ENCODE results near the gene GNB1.

The GNB1 gene

DNA sequence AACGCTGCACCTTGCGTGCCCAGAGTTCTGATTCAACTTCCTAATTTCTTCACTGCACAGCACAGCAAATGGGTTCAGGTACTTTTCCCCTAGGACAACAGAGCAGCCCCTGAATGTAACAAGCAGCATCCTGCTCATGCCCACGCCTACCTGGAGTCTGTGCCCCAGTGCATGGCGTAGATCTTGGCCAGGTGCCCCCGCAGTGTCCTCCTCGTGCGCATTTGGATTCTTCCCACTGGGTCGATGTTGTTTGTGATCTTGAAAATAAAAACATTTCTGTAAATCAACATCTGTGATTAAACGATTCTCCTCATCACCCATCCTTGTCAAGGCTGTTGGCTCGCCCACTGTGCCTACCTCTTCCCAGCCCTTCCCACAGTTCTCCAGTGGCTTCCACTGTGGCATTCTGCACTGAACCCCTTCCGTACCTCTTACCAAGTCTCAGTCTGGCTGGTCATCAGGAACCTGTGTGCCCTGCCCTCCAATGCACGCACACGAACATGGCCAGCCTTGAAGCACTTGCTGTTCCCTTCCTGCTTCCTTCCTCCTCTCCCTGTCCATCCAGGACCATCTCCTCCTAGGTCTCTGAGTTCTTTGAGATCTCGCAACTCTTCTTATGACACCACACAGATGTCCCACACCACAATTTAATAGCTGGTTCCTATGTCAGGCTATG lies 75.1 kb downstream of the GNB1 start:
- DNase-seq, result no peak

DNA sequence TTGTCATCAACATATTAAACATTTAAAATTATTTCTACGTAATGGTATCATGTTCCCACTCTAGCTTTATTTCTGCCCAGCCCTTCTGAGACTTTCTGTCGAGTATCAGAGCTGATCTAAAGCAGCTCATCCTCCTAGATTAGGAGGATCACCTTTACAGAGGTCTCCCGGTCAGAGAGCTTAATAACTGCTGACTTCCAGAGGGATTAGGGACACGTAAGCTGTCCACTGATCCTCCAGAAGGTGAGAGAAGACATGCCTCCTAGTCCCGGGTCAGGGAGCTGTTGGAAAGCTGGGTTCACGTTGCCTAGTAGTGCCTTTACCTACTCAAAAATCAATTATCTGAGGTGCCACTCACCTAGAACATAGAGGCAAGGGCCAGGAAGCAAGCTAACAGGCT lies 81.4 kb downstream of the GNB1 start:
- no peak for DNase-seq

DNA sequence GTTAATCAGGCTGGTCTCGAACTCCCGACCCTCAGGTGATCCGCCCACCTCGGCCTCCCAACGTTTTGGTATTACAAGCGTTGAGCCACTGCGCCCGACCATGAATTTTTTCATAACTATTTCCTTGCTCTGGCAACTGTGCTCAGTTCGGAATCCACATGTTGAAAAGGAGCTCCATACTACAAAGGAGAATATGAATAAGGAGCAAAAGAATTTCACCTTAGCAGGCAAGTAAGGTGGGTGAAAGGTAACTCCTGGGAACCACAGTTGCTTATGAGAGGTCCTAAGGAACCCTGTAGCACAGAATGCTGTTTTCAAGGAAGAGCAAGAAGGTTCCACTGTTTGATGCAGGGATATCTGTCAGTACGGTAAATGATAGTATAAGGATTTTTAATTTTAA lies 82.7 kb downstream of the GNB1 start:
- DNase-seq, result no peak

DNA sequence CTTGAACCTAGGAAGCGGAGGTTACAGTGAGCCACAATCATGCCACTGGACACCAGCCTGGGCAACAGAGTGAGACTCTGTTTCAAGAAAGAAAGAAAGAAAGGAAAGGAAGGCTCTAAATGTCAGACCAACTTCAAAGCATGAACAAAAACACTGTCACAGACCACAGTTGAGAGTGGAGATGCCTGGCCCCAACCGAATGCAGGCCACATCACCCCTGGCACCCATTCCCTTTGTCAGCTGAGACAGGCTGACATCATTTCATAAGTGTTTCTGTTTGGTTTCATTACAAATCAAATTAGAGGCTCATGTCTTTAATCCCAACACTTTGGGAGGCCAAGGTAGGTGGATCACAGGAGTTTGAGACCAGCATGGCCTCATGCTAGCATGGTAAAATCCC lies 84.0 kb downstream of the GNB1 start:
- DNase-seq, result no peak

DNA sequence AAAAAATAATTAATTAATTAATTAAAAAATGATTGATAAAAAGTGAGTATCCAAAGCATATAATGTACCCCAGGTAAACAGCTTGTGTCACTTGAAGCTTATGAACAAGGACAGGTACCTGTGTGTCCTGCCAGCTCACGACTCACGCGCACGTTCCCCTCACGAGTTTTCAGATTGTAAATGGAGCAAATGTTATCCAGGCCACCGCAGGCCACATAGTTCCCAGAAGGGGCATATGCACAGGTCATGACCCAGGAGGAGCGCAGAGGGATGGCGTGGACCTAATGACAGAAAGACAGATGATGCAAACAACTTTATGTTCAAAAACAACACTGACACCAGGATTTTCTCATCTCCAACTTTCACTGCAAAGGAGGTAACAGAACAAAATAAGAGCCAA lies 86.6 kb downstream of the GNB1 start:
- DNase-seq, result no peak

DNA sequence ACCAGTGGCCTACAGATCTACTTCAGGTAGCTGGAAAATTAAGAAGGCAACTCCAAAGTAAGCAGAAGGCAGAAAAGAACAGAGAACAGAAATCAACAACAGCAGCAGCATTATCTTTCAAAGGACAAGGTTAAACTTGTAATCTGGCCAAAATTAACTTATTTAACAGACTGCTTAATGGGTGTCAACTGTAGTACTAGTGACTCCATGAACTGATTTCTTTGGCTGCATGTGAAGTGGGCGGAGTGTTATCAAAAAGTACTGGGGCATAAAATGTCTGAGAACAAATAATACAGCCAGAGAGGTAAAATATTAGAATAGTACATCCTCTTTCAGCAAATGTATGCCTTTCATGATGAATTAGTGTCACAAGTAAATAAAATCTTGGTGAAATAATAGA lies 88.0 kb downstream of the GNB1 start:
- no peak for DNase-seq

DNA sequence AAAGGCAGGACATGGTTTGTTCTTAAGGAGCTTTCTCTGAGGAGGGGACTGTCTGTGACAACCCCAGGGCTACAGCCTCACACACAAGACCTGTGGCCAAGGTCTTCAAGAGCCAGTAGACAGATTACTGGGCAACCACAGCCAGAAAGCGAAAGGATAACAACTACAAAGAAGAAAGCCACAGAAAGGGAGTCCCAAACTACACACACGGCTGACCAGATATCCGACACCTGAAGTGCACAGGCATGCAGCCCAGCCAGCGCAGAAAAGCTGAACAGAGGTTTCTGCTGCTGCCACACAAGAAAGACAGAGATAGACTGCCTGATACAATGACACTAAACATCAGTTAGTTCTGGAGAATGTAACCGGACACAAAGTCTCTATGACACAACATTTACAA lies 91.2 kb downstream of the GNB1 start:
- no peak for DNase-seq

DNA sequence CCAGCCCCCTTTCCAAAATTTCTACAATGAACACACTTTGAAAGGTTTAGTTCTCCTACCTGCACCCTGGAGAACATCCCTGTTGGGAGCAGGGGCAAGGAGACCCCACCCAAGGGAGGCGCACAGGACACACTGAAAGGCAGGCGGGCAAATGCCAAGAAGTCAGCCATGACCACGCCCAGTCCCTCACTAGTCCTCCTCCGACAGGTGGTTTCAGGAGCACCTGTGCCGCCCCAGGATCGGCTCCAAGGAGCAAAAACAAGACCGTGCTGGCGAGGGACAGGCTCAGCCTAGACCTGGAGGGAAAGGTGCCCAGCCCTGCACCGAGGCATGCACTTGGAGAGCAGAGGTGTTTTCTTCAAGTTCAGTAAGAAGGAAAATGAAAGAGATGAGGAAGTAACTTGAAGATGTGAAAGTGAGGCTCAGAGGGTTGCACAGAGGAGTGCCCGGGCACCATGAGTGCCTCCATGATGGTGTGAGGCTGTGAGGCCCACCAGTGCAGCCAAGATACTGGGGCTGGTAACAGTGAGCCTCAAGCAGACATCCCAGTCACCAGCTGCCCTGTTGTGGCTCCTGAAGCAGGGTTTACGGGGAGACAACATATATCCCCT lies 93.1 kb downstream of the GNB1 start:
- no peak for DNase-seq

DNA sequence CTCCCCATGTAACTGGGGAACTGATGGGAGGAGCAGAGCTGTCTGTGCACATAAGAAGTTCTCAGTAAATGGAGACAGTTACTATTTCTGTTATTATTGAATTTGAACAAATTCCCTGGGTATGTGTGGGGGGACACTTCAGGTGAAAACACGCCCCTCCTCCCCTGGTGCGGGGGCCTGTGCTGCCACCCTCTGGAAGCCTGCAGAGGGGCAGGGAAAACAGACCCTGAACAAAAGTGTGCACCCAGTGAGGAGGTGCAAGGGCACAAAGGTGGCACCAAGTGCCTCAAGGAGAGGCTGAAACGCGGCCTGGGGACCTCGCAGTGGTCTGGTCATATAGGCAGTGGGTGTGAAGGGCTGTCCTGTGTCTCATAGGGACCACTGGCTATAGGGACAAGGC lies 94.4 kb downstream of the GNB1 start:
- DNase-seq, result no peak

DNA sequence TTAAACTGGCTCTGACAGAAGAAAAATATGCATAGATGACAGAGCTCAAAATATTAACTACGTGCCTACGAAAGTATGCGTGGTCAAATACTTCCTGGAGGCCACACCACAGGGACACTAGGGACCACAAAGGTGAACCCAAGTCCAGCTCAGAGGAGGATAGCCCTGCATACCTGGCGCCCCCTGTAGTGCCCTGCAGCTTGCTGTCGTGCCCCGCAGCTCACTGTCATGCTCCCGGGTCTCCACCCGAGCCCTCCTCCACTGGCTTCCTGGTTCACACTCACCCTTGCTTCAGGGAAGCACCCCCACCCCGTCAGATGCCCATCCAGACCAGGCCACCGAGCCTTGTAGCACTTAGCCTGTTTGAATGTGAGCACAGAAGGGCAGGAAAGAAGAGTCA lies 95.9 kb downstream of the GNB1 start:
- no peak for DNase-seq

DNA sequence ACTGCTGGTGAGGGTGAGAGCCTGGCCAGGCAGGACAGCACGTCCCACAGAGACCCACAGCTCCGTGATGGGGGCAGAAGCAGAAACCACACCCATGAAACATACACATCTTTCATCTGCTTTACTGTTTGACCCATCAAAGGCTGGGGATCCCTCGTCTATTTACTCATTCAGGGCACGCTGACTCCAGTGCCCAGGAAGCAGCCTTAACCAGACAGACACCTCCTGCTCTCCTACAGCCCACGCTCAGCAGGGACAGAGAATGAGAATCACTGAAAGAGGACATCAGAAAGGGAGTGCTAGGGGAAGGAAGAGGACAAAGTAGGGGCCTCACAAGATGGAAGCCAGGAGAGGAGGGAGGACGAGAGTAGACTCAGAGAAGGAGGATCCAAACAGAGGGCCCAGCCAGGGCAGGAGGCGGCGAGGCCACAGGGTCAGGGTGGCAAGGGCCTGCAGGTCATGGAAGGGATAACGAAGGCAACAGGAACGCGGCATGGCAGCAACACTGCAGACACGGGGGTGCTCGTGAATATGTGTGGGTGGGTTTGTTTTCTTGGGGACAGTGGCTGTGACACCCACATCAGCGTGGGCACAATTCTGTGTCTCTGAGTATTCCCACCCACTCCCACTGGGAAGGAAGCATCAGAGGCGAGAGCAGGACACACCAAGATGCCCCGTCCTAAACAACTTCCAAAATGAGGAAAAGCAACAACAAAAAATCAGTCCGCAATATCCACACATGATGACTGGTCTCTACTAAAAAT lies 97.2 kb downstream of the GNB1 start:
- no peak for DNase-seq

DNA sequence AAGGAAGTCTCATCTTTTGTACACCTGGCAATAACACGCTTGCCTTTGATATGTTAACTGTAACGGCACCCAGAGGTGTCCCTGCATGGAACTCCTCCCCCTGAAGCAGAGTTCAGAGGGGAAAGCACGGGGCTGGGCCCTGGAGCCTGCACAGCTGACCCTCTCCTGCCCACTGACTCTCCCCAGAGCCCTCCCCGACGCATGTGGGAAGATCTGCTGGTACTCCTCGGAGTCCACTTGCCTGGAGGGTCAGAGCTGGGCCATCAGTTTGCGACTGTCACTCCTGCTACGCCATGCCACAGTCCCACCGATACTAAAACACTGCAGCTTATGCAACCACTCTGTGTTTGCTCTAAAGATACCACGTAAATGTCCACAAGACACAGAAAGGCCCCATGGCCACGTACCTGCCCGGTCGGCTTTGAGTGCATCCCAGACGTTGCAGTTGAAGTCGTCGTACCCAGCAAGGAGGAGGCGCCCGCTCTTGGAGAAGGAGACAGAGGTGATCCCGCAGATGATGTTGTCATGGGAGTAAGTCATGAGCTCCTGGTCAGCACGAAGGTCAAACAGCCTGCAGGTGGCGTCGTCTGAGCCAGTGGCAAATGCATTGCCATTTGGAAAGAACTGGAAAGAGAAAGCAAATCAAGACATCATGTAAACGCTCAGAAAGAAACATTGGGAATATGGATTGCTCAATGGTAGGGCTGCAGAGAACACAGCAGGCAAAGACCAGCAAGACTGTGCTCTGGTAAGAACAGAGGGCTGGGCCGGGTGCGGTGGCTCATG lies 102.0 kb downstream of the GNB1 start:
- DNase-seq, result no peak

DNA sequence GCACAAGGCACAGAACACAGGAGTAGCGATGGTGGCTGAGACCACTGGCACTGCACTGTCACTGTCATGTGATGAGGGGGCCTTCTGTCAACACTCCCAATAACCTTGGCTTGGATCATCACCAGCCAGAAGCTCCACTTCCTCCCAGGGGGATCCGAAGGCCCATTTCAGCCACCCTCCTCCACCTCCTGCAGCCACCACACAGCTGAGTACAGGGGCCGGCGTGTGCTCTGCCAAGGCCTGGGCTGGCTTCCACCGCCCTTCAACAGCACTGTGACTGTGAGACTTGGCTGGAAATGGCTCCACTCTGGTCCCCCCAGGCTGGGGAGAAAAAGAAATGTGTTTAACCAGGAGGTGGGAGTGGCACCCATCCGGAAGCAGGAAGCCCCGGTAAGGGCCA lies 102.8 kb downstream of the GNB1 start:
- DNase-seq, result no peak

DNA sequence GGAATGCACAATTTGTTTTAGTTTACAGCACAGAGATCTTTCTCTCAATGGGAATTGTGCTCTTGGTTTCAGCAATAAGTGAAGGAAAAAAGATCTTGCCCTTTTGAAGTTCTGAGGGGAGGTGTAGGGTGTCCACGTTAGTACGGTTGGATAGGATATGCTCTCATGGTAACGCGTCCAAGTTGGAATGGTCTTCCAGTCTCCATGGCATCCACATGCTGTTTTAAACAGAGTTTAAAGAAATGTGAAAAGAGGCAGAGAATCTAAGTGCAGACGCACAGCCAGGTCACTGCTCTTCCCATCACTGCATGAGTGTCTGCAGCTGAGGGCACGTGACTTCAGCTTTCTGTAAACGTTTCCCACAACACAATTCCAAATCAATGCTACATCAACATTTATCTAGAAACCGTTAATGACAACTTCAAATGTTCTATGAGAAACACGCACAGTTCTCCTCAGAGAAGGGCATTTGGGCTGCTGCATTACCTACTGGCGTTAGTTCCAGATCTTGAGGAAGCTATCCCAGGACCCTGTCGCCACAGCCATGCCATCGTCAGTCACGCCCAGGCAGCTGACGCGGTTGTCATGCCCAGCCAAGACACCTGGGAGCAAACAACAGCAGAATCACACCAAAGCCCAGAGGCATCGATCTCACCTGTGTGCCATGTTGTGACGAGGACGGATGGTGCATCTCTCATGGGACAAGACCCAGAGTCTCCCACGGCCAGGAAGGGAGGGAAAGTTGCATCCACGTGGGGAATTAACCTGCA lies 103.9 kb downstream of the GNB1 start:
- DNase-seq, result no peak

DNA sequence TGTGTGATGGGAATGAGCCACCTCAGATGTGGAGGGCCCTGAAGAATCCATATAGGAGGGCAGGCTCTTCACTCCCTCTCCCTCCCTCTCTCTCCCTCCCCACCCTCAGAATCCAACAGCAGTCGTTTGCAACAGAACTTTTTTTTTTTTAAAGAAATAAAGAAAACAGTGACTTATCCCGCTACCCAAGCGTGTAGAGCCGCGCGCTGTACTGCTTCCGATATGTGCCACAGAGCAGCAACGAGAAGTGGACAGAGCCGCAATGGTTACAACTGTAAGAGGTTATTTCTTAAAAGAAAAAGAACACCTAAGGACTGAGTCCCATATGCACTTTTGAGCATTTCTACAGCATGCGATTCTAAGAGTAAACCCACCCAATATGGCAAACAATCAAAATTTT lies 105.2 kb downstream of the GNB1 start:
- no peak for DNase-seq

DNA sequence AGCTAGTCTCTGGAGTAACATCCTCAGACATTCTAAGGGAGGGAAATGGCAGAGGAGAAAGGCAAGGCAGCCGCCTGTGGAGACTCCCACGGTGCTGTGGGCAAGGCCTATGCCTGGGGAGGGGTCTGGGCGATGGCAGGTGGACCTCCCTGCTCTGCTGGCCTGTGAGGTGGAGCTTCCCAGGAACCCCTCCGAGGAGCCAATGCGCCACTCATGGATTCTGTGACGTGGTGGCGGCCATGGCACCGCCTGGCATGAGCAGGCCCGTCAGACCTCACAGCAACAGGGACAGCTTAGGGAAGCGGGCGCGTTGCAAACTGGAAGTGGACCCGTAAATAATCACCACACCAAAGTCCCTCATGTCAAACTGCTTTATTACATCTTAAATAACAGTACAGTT lies 106.0 kb downstream of the GNB1 start:
- no peak for DNase-seq

DNA sequence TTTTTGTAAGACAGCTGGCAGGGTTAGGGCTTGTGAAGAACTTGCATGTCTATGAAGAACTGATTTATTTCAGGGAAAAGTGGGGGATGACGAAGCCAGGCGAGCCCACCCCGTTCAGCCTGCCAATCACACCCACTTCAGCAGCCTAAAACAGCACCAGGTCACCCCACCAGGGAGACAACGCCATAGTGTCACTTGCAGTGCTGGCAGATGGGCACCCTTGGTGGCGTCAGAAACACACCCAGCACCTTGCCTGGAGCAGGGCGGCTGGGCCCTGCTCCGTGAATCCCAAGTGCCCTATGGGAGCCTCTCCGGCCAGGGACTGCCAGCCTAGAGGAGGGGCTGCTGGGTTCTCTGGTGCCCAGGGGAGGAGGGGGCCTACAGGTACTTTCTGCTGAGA lies 107.6 kb downstream of the GNB1 start:
- no peak for DNase-seq

DNA sequence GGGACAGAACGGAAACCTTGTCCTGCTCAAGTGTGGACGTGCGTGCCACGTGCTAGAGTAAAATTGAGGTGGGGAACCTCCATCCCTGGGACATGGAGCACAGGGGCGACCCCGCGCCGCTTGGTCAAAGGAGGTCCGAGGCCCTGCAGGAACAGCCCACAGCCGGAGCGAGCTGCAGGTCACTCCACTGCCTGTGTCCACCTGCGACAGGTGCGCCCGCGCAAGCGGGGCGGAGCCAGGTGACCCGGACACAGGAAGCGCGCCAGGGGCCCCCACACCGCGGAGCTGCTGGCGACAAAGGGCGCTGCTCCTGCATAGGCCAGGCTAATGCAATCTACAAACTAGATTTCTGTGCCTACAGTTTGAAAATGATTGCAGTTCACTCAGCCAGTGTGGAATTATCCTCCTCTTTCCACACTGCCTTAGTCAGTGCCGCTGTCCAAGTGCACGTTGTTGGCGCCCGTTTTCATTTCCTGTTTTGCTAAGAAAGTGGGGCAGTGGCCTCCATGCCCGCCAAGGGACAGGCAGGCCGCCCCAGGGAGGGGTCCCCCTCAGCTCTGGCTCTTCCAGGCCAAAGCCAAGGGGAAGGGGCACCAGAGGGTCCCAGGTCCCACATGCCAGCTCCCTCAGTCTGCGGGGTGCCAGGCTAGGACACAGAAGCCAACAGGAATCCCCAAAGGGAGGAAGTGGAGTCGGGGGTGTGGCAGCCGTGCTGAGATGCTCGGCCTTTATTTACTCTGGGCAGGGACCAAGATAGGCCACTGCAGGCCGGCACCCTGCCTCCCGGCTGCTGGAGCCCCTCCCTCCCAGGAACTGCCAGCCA lies 108.3 kb downstream of the GNB1 start:
- DNase-seq, result no peak

DNA sequence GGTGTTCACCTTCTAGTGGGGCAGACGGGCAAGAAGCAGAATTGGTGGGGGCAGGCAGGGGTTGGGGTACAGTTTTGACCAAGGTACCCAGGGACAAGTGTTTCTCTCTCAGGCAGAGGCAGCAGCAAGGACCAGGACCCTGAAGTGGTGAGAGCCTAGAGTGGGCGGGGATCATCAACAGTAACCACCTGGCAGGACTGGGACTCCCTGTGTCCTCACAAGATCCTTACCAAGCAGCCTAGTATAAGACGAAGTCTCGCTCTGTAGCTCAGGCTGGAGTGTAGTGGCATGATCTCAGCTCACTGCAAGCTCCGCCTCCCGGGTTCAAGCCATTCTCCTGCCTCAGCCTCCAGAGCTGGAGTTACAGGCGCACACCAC lies 109.4 kb downstream of the GNB1 start:
- no peak for DNase-seq

DNA sequence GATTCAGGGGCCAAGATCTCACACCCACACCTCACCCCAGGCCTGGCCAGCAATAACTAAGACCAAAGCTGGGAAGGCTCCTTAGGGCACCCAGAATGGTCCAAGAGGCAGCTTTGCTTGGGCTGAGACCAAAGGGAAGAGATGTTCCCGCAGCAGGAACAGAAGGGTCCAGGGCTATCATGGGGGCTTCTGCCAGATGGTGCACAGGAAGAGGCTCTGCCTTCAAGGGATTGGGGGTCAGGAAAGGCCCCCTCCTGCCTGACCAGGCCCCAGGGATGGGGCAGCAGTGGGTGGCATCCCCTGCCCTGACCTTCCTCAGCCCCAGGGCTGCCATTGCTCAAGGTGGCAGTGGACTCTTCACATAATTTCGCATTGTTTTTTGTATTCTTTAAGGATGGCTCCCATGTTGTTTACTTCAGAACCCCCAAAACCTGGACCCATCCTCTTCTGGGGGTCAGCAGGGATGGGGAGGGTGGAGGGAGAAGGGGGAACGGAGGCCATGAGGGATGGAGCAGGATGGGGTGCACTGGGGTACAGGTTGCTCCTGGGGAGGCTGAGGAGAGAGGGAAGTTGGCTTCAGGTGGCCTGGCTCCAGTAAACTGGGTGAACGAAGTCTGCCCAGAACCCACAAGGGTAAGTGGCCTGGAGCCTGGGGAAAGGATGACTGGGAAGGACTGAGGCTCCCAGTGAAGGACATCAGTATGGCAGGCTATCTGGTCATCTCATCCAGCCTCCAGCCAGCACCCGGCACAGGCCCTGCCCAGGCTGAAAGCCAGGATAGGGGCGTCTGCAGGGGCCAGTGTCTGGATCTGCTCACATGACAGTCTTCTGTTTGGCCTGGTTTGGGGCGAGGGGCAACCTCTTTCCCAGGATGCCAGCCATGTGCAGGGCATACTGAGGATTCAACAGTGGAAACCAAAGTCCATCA lies 110.0 kb downstream of the GNB1 start:
- DNase-seq, result no peak
